Lung microvascular endothelial cell (primary cell): Measurements from ENCODE around the gene LPCAT1. TPM values are rescaled to one million over a fixed set of nuclear protein-coding genes. Genes with fewer than 3 reads are reported as not detected.
"Not testable (repeated sequence)": the region's sequence is repeated elsewhere in the genome, so short reads cannot be mapped to it uniquely, and the experiment has no call there.

ENCODE experiments used
- DNase-seq, 2 donors: peaks; one replicate each; pipeline versions ENCODE4 v3.0.0 to v3.0.0-alpha.2; 2010; ENCODE audit warnings: low read depth in 2 of 2
- total RNA-seq: library from RNA; depleted of rRNA; stranded (reverse); fragments of >200 nt; gene quantifications from 2 replicates; pipeline ENCODE4 v1.2.1, GENCODE V29; 2014

Gene LPCAT1
- total RNA-seq, 1 donor from 2014 or later: 26.2 TPM

DNA sequence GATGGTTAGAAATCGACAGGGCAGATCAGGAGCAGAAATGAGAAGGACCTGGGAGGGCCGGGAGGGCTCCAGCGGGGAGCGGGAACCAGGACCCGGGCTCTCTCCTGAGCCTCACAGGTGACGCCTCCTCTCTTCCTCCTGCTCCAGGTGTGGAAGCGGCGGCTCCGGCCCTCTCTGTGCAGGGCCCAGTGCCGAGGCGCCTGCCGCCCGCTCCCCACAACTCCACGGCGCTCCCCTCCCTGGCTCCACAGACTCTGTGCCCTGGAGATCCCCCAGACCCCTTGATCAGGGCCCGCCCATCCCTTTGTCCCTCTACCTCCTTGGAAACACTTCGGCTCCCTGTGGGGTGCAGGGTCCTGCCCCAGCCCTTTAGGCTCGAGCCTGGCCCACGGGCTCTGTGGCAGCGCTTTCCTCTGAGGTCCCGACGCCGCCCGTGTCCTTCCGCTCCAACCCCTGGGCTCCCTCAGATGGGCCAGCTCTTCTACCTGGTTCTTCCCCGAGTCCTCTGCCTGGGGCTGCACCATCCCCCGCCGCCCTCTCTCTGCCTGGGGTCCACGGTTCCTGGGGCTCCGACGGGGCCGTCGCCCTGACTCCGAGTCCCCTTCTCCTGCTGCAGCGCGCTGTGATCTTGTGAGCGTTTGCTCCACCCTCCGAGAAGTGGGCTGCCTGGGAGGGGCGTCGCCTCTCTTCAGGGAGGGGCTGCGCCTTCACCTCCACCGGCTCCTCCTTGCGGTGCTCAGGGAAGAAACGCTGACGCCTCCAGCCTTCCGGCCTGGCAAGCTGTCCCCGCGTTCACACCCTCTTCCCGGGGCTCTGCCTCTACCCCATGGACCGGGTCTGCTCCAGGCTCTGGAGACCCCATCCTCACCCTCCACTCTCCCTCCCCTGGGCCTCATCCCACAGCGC lies 56.2 kb downstream of the LPCAT1 start:
- no peak for DNase-seq

- no peak for DNase-seq
These were observed 57.0 kb downstream of the LPCAT1 start for GRCh38 chr5:1466631-1467265.

GRCh38 chr5:1465966-1466471 lies 57.7 kb downstream of the LPCAT1 start:
- no peak for DNase-seq

DNA sequence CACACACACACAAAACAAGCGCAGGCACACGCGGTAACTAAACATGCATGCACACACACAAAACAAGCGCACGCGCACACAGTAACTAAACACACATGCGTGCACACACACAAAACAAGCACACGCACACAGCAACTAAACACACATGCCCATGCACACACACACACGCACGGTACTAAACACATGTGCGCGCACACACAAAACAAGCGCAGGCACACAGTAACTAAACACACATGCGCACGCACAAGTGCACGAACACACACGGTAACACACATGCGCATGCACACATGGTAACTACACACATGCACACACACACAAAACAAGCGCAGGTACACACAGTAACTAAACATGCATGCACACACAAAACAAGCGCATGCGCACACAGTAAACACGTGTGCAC lies 58.6 kb downstream of the LPCAT1 start:
- DNase-seq: no peak

GRCh38 chr5:1464511-1464910 lies 59.2 kb downstream of the LPCAT1 start:
- DNase-seq: no peak

DNA sequence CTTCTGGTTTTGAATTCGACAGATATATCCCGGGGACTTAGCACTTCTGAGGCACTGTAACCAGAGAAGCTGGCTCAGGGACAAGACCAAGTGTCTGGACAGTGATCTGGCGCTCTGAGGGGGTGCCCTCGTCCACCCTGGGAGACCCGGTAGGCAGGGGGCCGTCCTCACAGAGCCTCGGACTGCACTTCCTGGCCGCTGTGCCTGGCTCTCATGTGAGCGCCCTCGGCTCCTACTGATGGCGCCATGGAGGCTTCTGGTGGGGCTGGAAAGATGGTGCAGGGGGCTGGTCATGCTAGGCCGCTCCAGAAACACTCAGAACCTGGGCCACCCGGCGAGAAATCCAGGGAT lies 59.7 kb downstream of the LPCAT1 start:
- DNase-seq: no peak

DNA sequence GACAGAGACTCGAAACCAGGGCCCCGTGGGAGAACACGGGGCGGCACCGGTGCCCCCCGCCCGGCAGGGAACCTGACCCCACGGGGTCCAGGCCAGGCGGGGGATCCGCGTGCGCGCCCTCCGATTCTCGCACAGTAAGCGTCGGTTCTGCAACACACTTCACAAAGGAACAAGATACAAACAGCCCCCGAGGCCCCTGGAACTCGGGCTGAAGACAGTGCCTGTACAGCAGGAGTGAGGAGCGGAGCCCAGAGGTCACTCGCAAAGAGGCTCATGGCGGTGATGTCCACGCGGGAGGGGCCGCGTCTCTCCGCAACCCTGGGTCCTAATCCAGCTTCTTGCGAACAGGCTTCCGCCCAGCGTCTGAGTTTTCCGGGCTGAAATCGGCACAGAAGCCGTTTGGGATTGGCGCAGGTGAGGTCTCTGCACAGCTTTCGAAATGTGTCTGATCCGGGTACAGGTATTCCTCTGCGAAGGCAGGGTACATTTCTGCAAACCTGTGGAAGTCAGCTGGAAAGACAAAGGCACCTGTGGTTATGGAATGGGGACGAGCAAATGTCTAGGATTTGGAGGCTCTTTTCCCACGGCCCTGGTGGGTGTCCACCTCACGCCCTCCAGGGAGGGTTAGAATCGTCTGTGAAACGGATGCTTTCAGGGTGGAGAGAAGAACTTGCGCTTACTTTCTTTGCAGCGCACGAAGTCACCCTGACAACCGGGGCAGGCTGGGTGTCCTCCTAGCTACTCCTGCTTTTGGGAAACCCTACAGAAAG lies 60.2 kb downstream of the LPCAT1 start:
- DNase-seq: no peak

- no peak for DNase-seq
These were observed 61.4 kb downstream of the LPCAT1 start for GRCh38 chr5:1462358-1462757.

GRCh38 chr5:1461396-1461795 lies 62.4 kb downstream of the LPCAT1 start:
- DNase-seq: no peak

DNA sequence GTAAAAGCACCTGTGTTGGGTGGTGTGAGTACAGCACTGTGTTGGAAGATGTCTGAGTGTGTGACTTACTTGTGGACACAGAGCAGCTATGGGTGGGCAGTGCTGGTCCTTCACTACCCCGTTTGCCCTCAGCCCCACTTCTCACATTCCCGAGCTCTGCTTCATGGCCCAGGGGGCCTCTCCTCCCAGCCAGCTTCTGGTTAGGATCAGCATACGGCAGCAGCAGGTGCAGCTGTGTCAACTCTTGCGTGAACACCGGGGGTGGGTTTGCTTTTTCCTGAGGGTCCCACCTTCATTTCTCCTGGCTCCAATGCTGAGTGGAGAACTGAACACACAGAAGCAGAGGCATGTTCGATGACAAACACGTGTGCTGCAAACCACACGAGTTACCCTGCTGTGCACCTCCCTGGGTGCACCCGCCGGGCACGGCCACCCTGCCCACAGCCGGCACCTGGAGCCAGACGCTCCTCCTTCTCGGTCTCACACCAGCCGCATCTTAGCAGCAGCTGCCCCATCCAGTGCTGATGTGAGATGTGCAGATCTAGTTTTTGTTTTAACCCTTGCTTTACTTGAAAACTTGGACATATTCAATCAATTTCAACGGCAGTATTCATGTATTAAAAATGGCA lies 63.6 kb downstream of the LPCAT1 start:
- DNase-seq: no peak

GRCh38 chr5:1459435-1459834 lies 64.3 kb downstream of the LPCAT1 start:
- not testable (repeated sequence) for DNase-seq

DNA sequence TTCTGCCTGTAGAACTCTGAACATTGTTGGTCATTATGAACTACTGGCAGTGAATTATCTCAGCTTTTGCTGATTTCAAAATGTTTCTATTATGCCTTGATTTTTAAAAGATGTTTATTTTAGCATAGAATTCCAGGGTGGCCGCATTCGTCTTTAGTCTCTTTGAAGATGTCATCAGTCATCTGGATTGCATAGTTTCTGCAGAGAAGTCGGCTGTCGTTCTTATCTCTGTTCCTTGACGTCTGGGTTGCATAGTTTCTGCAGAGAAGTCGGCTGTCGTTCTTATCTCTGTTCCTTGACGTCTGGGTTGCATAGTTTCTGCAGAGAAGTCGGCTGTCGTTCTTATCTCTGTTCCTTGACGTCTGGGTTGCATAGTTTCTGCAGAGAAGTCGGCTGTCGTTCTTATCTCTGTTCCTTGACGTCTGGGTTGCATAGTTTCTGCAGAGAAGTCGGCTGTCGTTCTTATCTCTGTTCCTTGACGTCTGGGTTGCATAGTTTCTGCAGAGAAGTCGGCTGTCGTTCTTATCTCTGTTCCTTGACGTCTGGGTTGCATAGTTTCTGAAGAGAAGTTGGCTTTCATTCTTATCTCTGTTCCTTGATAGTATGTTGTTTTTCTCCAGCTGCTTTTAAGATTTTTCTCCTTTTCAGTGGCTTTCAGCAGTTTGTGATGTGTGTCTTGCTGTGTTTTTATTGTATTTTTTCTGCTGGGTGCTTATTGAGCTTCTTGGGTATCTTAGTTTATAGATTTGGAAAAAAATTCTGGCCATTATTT lies 67.5 kb downstream of the LPCAT1 start:
- DNase-seq: not testable (repeated sequence)

GRCh38 chr5:1453613-1454012 lies 70.1 kb downstream of the LPCAT1 start:
- DNase-seq: no peak

GRCh38 chr5:1449081-1449630 lies 74.6 kb downstream of the LPCAT1 start:
- no peak for DNase-seq

DNA sequence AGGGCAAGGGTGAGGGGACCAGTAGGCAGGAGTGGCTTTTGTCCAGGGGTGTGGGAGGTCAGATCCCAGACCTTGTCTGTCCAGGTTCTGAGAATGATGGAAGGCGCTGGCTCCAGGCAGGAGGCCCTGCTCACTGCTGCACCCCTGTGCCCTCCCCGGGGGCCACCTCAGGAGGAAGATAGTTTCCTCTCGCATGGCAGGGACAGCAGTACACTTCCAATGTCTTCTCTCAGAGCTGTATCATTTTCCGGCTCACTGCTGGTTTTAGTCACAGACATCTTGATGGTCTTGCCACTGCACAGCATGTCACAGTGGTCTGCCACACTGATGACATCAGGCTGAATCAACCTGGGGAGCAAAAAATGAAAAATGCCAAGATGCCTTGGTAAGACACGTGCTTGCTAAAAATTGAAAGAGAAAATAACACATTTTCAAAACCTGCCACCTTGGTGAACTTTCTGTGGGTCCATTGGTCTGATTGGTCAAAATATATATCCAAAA lies 75.2 kb downstream of the LPCAT1 start:
- no peak for DNase-seq

DNA sequence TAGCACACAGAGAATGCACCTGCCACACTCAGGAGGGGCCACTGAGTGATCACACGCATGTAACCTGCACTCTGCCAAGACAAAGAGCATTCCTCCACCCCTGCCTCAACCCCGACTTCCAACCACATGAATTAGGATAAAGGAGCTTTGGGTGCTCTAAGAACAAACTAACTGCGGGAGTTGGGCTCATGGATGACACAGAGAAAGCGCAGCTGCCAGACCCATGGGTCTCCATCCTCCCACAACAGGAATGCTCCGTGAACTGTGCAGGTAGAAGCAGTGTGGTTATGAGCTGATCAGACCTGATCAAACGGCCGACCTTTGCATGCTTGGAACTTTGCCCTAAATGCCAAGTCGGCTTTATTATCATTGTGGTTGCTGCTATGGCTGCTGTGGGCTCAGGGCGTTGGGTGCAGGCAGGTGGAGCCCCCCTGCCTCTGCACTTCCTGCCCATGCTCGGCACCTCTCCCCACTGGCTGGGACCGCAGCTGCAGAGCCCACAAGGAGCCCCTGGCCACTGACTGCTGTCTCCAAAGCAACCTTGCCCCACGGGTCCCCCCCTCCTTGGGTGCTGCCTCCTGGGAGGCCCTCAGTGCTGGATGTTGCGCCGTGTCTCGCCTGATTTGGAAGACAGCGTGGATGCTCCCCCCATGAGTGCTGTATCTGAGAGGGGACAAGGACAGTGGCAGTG lies 75.9 kb downstream of the LPCAT1 start:
- DNase-seq: no peak

DNA sequence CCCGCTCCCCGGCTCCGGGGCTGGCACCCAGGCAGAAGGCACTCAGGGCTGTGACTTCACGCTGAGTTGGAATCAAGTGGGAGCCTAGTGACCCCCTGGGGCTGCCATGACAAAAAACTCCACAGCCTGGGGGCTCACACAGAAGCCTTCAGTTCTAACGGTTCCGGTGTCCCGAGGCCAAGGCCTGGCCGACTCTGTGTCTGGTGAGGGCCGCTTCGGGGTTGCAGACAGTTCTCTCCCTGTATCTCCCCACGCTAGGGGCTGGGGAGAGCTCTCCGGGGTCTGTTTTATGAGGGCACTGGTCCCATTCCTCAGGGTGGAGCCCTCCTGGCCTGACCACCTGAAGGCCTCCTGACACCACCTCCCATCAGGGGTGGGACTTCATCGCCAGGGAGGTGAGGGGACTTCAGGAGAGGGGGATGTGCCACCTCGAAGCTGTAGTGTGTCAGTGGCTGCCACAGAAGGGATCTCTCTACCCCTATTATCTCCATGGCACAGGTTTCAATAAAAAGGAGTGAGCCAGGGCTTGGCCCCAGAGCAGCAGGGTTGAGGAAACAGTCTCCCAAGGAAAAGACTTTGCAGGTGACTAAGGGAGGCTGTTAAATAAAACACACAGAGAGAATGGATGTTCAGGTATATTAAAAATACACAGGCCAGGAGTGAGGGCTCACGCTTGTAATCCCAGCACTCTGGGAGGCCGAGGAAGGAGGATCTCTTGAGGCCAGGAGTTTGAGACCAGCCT lies 77.0 kb downstream of the LPCAT1 start:
- no peak for DNase-seq

- no peak for DNase-seq
These were observed 77.8 kb downstream of the LPCAT1 start for GRCh38 chr5:1445689-1446601.
